ENCODE measurements around the gene MT1X. TPM values are rescaled to one million over a fixed set of nuclear protein-coding genes. Genes with fewer than 3 reads are reported as not detected.

MT1X gene
- total and polyA plus RNA-seq, 2 of the 13 experiments (the other 11 are each of a cell fraction or from before 2014, with no cell fraction given) = 19.7 to 288 TPM

- TF ChIP-seq, protein P1, sequence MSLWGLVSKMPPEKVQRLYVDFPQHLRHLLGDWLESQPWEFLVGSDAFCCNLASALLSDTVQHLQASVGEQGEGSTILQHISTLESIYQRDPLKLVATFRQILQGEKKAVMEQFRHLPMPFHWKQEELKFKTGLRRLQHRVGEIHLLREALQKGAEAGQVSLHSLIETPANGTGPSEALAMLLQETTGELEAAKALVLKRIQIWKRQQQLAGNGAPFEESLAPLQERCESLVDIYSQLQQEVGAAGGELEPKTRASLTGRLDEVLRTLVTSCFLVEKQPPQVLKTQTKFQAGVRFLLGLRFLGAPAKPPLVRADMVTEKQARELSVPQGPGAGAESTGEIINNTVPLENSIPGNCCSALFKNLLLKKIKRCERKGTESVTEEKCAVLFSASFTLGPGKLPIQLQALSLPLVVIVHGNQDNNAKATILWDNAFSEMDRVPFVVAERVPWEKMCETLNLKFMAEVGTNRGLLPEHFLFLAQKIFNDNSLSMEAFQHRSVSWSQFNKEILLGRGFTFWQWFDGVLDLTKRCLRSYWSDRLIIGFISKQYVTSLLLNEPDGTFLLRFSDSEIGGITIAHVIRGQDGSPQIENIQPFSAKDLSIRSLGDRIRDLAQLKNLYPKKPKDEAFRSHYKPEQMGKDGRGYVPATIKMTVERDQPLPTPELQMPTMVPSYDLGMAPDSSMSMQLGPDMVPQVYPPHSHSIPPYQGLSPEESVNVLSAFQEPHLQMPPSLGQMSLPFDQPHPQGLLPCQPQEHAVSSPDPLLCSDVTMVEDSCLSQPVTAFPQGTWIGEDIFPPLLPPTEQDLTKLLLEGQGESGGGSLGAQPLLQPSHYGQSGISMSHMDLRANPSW (CRISPR knock-in tag; IDR thresholded peaks at IDR 0.05; ENCODE audit: borderline replicate concordance) = no peak
- TF ChIP-seq DDIT3 (CRISPR knock-in tag; IDR thresholded peaks at IDR 0.05) (no peak), STAT5B (CRISPR knock-in tag; IDR thresholded peaks at IDR 0.05) (no peak), NKX3-1 (CRISPR knock-in tag; IDR thresholded peaks at IDR 0.05) (no peak), MZF1 (CRISPR knock-in tag; IDR thresholded peaks at IDR 0.05; ENCODE audit: borderline replicate concordance) (no peak), ZC3H4 (CRISPR knock-in tag; IDR thresholded peaks at IDR 0.05; ENCODE audit: borderline replicate concordance) (no peak), REXO4 (CRISPR knock-in tag; IDR thresholded peaks at IDR 0.05; ENCODE audit: borderline replicate concordance) (no peak), NFATC3 (CRISPR knock-in tag; IDR thresholded peaks at IDR 0.05) (no peak), ZNF230 (CRISPR knock-in tag; IDR thresholded peaks at IDR 0.05) (no peak), ZSCAN12 (CRISPR knock-in tag; IDR thresholded peaks at IDR 0.05) (no peak), ZSCAN30 (CRISPR knock-in tag; IDR thresholded peaks at IDR 0.05) (no peak), DZIP1 (CRISPR knock-in tag; IDR thresholded peaks at IDR 0.05) (peak; percentile 69; the same call in 1 of the 2 replicates)
- TF ChIP-seq, protein P2, sequence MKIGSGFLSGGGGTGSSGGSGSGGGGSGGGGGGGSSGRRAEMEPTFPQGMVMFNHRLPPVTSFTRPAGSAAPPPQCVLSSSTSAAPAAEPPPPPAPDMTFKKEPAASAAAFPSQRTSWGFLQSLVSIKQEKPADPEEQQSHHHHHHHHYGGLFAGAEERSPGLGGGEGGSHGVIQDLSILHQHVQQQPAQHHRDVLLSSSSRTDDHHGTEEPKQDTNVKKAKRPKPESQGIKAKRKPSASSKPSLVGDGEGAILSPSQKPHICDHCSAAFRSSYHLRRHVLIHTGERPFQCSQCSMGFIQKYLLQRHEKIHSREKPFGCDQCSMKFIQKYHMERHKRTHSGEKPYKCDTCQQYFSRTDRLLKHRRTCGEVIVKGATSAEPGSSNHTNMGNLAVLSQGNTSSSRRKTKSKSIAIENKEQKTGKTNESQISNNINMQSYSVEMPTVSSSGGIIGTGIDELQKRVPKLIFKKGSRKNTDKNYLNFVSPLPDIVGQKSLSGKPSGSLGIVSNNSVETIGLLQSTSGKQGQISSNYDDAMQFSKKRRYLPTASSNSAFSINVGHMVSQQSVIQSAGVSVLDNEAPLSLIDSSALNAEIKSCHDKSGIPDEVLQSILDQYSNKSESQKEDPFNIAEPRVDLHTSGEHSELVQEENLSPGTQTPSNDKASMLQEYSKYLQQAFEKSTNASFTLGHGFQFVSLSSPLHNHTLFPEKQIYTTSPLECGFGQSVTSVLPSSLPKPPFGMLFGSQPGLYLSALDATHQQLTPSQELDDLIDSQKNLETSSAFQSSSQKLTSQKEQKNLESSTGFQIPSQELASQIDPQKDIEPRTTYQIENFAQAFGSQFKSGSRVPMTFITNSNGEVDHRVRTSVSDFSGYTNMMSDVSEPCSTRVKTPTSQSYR (CRISPR knock-in tag; IDR thresholded peaks at IDR 0.05; ENCODE audit: borderline replicate concordance) = no peak
- TF ChIP-seq, protein P3, sequence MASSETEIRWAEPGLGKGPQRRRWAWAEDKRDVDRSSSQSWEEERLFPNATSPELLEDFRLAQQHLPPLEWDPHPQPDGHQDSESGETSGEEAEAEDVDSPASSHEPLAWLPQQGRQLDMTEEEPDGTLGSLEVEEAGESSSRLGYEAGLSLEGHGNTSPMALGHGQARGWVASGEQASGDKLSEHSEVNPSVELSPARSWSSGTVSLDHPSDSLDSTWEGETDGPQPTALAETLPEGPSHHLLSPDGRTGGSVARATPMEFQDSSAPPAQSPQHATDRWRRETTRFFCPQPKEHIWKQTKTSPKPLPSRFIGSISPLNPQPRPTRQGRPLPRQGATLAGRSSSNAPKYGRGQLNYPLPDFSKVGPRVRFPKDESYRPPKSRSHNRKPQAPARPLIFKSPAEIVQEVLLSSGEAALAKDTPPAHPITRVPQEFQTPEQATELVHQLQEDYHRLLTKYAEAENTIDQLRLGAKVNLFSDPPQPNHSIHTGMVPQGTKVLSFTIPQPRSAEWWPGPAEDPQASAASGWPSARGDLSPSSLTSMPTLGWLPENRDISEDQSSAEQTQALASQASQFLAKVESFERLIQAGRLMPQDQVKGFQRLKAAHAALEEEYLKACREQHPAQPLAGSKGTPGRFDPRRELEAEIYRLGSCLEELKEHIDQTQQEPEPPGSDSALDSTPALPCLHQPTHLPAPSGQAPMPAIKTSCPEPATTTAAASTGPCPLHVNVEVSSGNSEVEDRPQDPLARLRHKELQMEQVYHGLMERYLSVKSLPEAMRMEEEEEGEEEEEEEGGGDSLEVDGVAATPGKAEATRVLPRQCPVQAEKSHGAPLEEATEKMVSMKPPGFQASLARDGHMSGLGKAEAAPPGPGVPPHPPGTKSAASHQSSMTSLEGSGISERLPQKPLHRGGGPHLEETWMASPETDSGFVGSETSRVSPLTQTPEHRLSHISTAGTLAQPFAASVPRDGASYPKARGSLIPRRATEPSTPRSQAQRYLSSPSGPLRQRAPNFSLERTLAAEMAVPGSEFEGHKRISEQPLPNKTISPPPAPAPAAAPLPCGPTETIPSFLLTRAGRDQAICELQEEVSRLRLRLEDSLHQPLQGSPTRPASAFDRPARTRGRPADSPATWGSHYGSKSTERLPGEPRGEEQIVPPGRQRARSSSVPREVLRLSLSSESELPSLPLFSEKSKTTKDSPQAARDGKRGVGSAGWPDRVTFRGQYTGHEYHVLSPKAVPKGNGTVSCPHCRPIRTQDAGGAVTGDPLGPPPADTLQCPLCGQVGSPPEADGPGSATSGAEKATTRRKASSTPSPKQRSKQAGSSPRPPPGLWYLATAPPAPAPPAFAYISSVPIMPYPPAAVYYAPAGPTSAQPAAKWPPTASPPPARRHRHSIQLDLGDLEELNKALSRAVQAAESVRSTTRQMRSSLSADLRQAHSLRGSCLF (CRISPR knock-in tag; IDR thresholded peaks at IDR 0.05; ENCODE audit: borderline replicate concordance) = no peak
Observed at GRCh38 chr16:56657555-56658326, 24.5 kb upstream of the MT1X start, which contains the start of gene MT1F (continued).

Measured in HepG2 (cell line).